T-cell (primary cell): ENCODE results near the gene PLIN3. TPM values are rescaled to one million over a fixed set of nuclear protein-coding genes. Genes with fewer than 3 reads are reported as not detected.
"Not testable (repeated sequence)": the region's sequence is repeated elsewhere in the genome, so short reads cannot be mapped to it uniquely, and the experiment has no call there.

Source experiments
- ATAC-seq, 4 experiments: fragments of 200-7000 bp in 3 of 4; fragments of 150-1000 bp in 1 of 4; cut with Tn5 transposase; replicated peaks in 1 of 4; 1 replicate in 3 of 4; 2 replicates in 1 of 4; pipeline ENCODE4 v1.10.0; 2021; ENCODE audit warnings: moderate library complexity in 3 of 4, mild to moderate bottlenecking in 2 of 4, moderate number of reproducible peaks in 1 of 4
- CTCF ChIA-PET, 2 donors: fragments of 300-600 bp; sonication (Branson Sonifier 250); formaldehyde crosslinking; loops; one replicate each; lab custom pipeline; 2022; ENCODE audit warnings: antibody characterized with exemption in 2 of 2; lab: Charles Lee
- POLR2A ChIA-PET, 2 donors: fragments of 300-600 bp; sonication (Branson Sonifier 250); formaldehyde crosslinking; loops; one replicate each; lab custom pipeline; 2022; ENCODE audit warnings: antibody characterized with exemption in 2 of 2; lab: Charles Lee
- DNase-seq, 35 experiments: peaks; one replicate each; pipeline versions ENCODE4 v3.0.0 to v3.0.0-alpha.2; 2013 to 2023
- H3K27ac ChIP-seq: one replicate; pipeline ENCODE4 v1.5.1; 2013; ENCODE audit warnings: low read length
- H3K27me3 ChIP-seq, 2 experiments: replicated peaks in 1 of 2; 1 replicate in 1 of 2; 2 replicates in 1 of 2; pipeline versions ENCODE4 v1.6.1 to v1.7.0; 2013; ENCODE audit warnings: low read length in 1 of 2, mixed read lengths in 1 of 2; ENCODE audit not compliant: control insufficient read depth in 2 of 2, insufficient read depth in 2 of 2; ENCODE audit errors: extremely low read depth in 1 of 2
- H3K36me3 ChIP-seq, 2 donors: 1 replicate in 1 of 2; 2 replicates in 1 of 2; pipeline versions ENCODE4 v1.6.1 to v1.7.0; 2013; ENCODE audit warnings: low read length in 1 of 2; ENCODE audit not compliant: control insufficient read depth in 2 of 2, insufficient read depth in 1 of 2; ENCODE audit errors: extremely low read depth in 1 of 2
- H3K4me1 ChIP-seq, 2 experiments: 1 replicate in 1 of 2; 2 replicates in 1 of 2; pipeline versions ENCODE4 v1.6.1 to v1.7.0; 2013; ENCODE audit warnings: low read length in 2 of 2, mixed read lengths in 1 of 2; ENCODE audit not compliant: insufficient read depth in 2 of 2, control insufficient read depth in 1 of 2; ENCODE audit errors: extremely low read depth in 1 of 2
- H3K4me3 ChIP-seq, 2 donors: 1 replicate in 1 of 2; 2 replicates in 1 of 2; pipeline versions ENCODE4 v1.5.1 to v1.7.0; 2013; ENCODE audit warnings: mild to moderate bottlenecking in 2 of 2, low read length in 1 of 2, moderate library complexity in 1 of 2; ENCODE audit not compliant: control insufficient read depth in 1 of 2; ENCODE audit errors: extremely low read depth in 1 of 2
- H3K9me3 ChIP-seq: 2 replicates; pipeline ENCODE4 v1.7.0; 2013
- H3K27ac Mint-ChIP-seq, 2 donors: one replicate each; pipeline ENCODE4 v1.8.0; 2020 to 2021; ENCODE audit warnings: mild to moderate bottlenecking in 2 of 2, mixed read lengths in 2 of 2
- H3K27me3 Mint-ChIP-seq, 2 donors: one replicate each; pipeline ENCODE4 v1.8.0; 2021 to 2022; ENCODE audit warnings: mixed read lengths in 2 of 2
- H3K36me3 Mint-ChIP-seq: one replicate; pipeline ENCODE4 v1.8.0; 2021; ENCODE audit warnings: mixed read lengths
- H3K4me1 Mint-ChIP-seq, 3 donors: one replicate each; pipeline ENCODE4 v1.8.0; 2020 to 2022; ENCODE audit warnings: mixed read lengths in 3 of 3, mild to moderate bottlenecking in 1 of 3
- H3K4me3 Mint-ChIP-seq, 3 donors: one replicate each; pipeline ENCODE4 v1.8.0; 2020 to 2022; ENCODE audit warnings: mild to moderate bottlenecking in 3 of 3, mixed read lengths in 3 of 3, moderate library complexity in 3 of 3
- H3K9me3 Mint-ChIP-seq, 3 donors: one replicate each; pipeline ENCODE4 v1.8.0; 2020 to 2022; ENCODE audit warnings: mixed read lengths in 3 of 3
- WGBS: methylation state at CpG from one replicate; pipeline ENCODE4 v1.1.5; 2013; ENCODE audit warnings: missing lambda C conversion rate; ENCODE audit not compliant: insufficient coverage; 5-methylcytosine and 5-hydroxymethylcytosine counted together
- total RNA-seq, 35 experiments: library from RNA in 6 of 35; stranded (reverse) in 6 of 35; fragments of 120-200 nt in 1 of 35; gene quantifications; one replicate each; pipeline versions ENCODE4 v1.2.1 to v1.2.4 and lab custom pipeline; 2013 to 2026

Gene PLIN3
- total RNA-seq, 5 donors from 2014 or later (not counting 1 experiment from before 2014, with no cell fraction given) = 15.3 to 24.1 (median 21.8) TPM

- ATAC-seq, CTCF ChIA-PET, H3K36me3 ChIP-seq, DNase-seq, H3K4me1 ChIP-seq, H3K36me3 Mint-ChIP-seq, H3K4me1 Mint-ChIP-seq, H3K9me3 ChIP-seq, POLR2A ChIA-PET, H3K4me3 ChIP-seq, H3K27me3 ChIP-seq, H3K9me3 Mint-ChIP-seq, H3K4me3 Mint-ChIP-seq, H3K27ac Mint-ChIP-seq, H3K27ac ChIP-seq, H3K27me3 Mint-ChIP-seq: not testable (repeated sequence)
- WGBS = no CpG with 5 or more reads among the region's 6 CpGs
Observed at GRCh38 chr19:4884993-4885392, 17.5 kb upstream of the PLIN3 start.

GRCh38 chr19:4882874-4883273 lies 15.4 kb upstream of the PLIN3 start:
- H3K4me1 Mint-ChIP-seq, ATAC-seq, H3K9me3 ChIP-seq, H3K4me3 Mint-ChIP-seq, H3K27ac Mint-ChIP-seq, H3K36me3 Mint-ChIP-seq, CTCF ChIA-PET, H3K4me3 ChIP-seq, H3K9me3 Mint-ChIP-seq, H3K27me3 Mint-ChIP-seq, H3K27me3 ChIP-seq, H3K27ac ChIP-seq, H3K36me3 ChIP-seq, DNase-seq: not testable (repeated sequence)
- POLR2A ChIA-PET = interaction anchor here in 1 of 2 donors (0.7 kb wide), 1 partner anchor 12 kb away, joined by 8 read pairs; no protein-coding TSS in a partner anchor
- peaks cover 0 to 10% of the 10 kb centered on the region in 2 experiments for H3K4me1 ChIP-seq
- 90% methylated on average over 4 of the region's 6 CpGs for WGBS

GRCh38 chr19:4879041-4879440 lies 11.6 kb upstream of the PLIN3 start:
- ATAC-seq (no peak), DNase-seq (no peak)
- H3K9me3 ChIP-seq = no peaks in the 10 kb centered on the region
- POLR2A ChIA-PET = interaction anchor here in 1 of 2 donors (0.7 kb wide), 1 partner anchor 702 kb away, joined by 3 read pairs; no protein-coding TSS in a partner anchor
- Mint-ChIP-seq H3K27me3 (no peaks in the 10 kb centered on the region), H3K4me3 (peak overlapping the region in 1 of 3 donors; percentile 44), H3K36me3 (no peaks in the 10 kb centered on the region), H3K4me1 (peaks cover 0 to 3% (median 3%) of the 10 kb centered on the region in 3 donors), H3K9me3 (no peaks in the 10 kb centered on the region), H3K27ac (no peak overlapping the region)
- no peaks in the 10 kb centered on the region for H3K36me3 ChIP-seq
- peaks cover 0 to 20% of the 10 kb centered on the region in 2 experiments for H3K27me3 ChIP-seq
- no peak overlapping the region for H3K4me3 ChIP-seq
- WGBS = 100% methylated on average over 5 of the region's 11 CpGs
- peaks cover 0 to 16% of the 10 kb centered on the region in 2 experiments for H3K4me1 ChIP-seq
- CTCF ChIA-PET = no interaction called here
- no peak overlapping the region for H3K27ac ChIP-seq

- Histone ChIP-seq H3K27ac (no peak overlapping the region), H3K9me3 (no peaks in the 10 kb centered on the region), H3K36me3 (no peaks in the 10 kb centered on the region), H3K4me1 (peaks cover 0 to 16% of the 10 kb centered on the region in 2 experiments), H3K4me3 (no peak overlapping the region), H3K27me3 (peaks cover 0 to 20% of the 10 kb centered on the region in 2 experiments)
- Mint-ChIP-seq H3K4me3 (peak overlapping the region in 1 of 3 donors; percentile 44), H3K4me1 (peaks cover 0 to 5% (median 3%) of the 10 kb centered on the region in 3 donors), H3K27ac (no peak overlapping the region), H3K27me3 (no peaks in the 10 kb centered on the region), H3K36me3 (no peaks in the 10 kb centered on the region), H3K9me3 (no peaks in the 10 kb centered on the region)
- ATAC-seq (peak in 3 of 4 experiments; percentile 20 to 51 (median 46)), DNase-seq (peak in 5 of 35 experiments; percentile 4 to 28 (median 10))
- 18% methylated on average over 19 of the region's 23 CpGs for WGBS
- POLR2A ChIA-PET = interaction anchor here in 1 of 2 donors (0.7 kb wide), 1 partner anchor 703 kb away, joined by 3 read pairs; no protein-coding TSS in a partner anchor
- CTCF ChIA-PET = no interaction called here
Observed at GRCh38 chr19:4878491-4878968, 11.1 kb upstream of the PLIN3 start.

GRCh38 chr19:4877753-4878490 lies 10.5 kb upstream of the PLIN3 start:
- peaks cover 0 to 20% of the 10 kb centered on the region in 2 experiments for H3K27me3 ChIP-seq
- Mint-ChIP-seq H3K36me3 (no peaks in the 10 kb centered on the region), H3K4me1 (peaks cover 0 to 5% (median 3%) of the 10 kb centered on the region in 3 donors), H3K27ac (no peak overlapping the region), H3K27me3 (no peaks in the 10 kb centered on the region), H3K4me3 (peak overlapping the region in 1 of 3 donors; percentile 44), H3K9me3 (no peaks in the 10 kb centered on the region)
- no peaks in the 10 kb centered on the region for H3K9me3 ChIP-seq
- DNase-seq = no peak
- no peaks in the 10 kb centered on the region for H3K36me3 ChIP-seq
- WGBS = 71% methylated on average over 26 of the region's 30 CpGs
- H3K4me3 ChIP-seq = no peak overlapping the region
- no peak overlapping the region for H3K27ac ChIP-seq
- ChIA-PET POLR2A (interaction anchor here in 1 of 2 donors (0.7 kb wide), 1 partner anchor 703 kb away, joined by 3 read pairs; no protein-coding TSS in a partner anchor), CTCF (no interaction called here)
- ATAC-seq = peak in 2 of 4 experiments; percentile 6 to 31
- H3K4me1 ChIP-seq = peaks cover 0 to 16% of the 10 kb centered on the region in 2 experiments

- peaks cover 5 to 12% (median 6%) of the 10 kb centered on the region in 3 donors for H3K4me1 Mint-ChIP-seq
- no peak overlapping the region for H3K27ac Mint-ChIP-seq
- DNase-seq (no peak), ATAC-seq (no peak)
- H3K4me3 Mint-ChIP-seq = no peak overlapping the region
- WGBS = 93% methylated on average over 3 of the region's 3 CpGs
- no peak overlapping the region for H3K4me3 ChIP-seq
- ChIA-PET POLR2A (interaction anchor here in 1 of 2 donors (0.6 kb wide), 1 partner anchor 39 kb away, joined by 3 read pairs; no protein-coding TSS in a partner anchor), CTCF (interaction anchor here in 1 of 2 donors (0.6 kb wide), 1 partner anchor 27 kb away, joined by 4 read pairs; no protein-coding TSS in a partner anchor)
- H3K27ac ChIP-seq = no peak overlapping the region
- peaks cover 0 to 31% of the 10 kb centered on the region in 2 experiments for H3K27me3 ChIP-seq
- H3K4me1 ChIP-seq = peaks cover 0 to 21% of the 10 kb centered on the region in 2 experiments
- H3K36me3 ChIP-seq = no peaks in the 10 kb centered on the region
- H3K9me3 ChIP-seq = no peaks in the 10 kb centered on the region
- H3K27me3 Mint-ChIP-seq = peaks cover 0 to 9% of the 10 kb centered on the region in 2 donors
- no peaks in the 10 kb centered on the region for H3K9me3 Mint-ChIP-seq
- no peaks in the 10 kb centered on the region for H3K36me3 Mint-ChIP-seq
Observed at GRCh38 chr19:4873930-4874329, 6.5 kb upstream of the PLIN3 start.
